ENCODE results near the gene ZNF597.

Gene ZNF597, protein sequence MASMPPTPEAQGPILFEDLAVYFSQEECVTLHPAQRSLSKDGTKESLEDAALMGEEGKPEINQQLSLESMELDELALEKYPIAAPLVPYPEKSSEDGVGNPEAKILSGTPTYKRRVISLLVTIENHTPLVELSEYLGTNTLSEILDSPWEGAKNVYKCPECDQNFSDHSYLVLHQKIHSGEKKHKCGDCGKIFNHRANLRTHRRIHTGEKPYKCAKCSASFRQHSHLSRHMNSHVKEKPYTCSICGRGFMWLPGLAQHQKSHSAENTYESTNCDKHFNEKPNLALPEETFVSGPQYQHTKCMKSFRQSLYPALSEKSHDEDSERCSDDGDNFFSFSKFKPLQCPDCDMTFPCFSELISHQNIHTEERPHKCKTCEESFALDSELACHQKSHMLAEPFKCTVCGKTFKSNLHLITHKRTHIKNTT

DNA sequence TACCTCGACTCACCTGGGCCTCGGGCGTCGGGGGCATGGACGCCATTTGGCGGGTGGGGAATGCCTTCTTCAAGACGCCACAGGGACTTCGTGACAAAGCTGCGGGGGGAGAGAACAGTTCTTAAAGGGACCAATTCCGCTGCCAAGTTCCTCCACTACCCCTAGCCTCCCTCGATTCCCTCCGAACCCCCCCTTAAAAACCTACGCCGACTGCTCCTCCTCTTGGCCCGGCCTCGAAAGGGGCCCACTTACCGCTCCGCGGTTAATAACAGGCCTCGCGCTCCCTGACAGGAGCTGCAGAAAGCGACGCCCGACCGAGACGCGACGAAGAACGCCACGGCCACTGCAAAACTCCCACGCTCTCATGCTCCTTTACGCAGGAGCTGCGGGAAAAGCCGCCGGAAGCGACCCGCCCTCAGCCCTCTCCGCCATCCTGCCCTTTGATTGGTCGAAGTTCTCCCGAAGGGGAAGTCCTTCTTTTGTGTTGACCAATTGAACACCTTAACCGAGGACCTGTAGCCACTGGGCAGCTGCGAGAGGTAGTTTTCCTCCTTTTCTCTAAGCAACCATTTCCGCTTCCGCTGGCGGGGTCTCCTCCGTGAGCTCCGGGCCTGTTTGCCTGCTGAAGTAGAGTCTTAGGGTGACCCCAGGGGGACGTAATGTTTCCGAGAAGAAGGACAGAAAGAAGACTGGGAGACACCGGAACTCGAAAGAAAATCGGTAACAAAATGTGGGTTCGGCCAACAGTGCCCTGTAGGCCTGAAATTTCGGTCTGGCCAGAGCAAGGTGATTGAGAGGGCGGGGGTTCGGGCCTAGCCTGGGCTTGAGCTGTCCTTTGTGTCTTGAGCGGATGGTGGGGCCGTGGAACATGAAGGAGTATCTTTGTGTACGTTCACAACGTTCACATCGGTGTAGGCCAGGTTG is at the start of gene ZNF597, which contains the start of gene NAA60:
Gene ZNF597 (minus strand): TSS at position 397 of the 924 bp plus-strand sequence. CDS start 351 bp downstream, at position 46.
Gene NAA60 (plus strand): TSS at position 573 of the 924 bp plus-strand sequence. CDS start 32,548 bp downstream, outside the sequence.
- TF ChIP-seq, protein P1, sequence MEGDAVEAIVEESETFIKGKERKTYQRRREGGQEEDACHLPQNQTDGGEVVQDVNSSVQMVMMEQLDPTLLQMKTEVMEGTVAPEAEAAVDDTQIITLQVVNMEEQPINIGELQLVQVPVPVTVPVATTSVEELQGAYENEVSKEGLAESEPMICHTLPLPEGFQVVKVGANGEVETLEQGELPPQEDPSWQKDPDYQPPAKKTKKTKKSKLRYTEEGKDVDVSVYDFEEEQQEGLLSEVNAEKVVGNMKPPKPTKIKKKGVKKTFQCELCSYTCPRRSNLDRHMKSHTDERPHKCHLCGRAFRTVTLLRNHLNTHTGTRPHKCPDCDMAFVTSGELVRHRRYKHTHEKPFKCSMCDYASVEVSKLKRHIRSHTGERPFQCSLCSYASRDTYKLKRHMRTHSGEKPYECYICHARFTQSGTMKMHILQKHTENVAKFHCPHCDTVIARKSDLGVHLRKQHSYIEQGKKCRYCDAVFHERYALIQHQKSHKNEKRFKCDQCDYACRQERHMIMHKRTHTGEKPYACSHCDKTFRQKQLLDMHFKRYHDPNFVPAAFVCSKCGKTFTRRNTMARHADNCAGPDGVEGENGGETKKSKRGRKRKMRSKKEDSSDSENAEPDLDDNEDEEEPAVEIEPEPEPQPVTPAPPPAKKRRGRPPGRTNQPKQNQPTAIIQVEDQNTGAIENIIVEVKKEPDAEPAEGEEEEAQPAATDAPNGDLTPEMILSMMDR (IDR thresholded peaks at IDR 0.05; ENCODE audit: low read depth, low read length), result no peak
- DNase-seq (ENCODE audit: extremely low read depth, low read depth), result peak; percentile 79

DNA sequence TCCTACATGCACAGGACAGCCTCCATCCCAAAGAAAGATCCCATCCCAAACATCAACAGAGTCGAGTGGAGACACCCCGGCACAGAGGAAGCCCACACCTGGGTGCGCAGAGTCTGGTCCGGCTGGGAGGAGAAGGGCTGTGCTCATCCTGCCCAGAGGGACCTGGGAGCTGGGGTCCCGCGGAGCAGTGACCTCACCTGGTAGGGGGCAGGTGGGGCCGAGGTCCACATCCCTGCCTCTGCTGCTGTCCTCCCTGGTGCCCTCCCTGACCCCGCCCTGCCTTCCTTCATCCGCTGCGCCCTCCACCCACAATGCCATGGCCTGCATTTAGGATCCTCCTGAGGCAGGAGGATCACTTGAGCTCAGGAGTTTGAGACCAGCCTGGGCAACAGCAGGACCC is 49.1 kb upstream of the ZNF597 start:
- TF ChIP-seq, protein P1 (IDR thresholded peaks at IDR 0.05; ENCODE audit: low read depth, low read length), result no peak
- no peak for DNase-seq (ENCODE audit: extremely low read depth, low read depth)

DNA sequence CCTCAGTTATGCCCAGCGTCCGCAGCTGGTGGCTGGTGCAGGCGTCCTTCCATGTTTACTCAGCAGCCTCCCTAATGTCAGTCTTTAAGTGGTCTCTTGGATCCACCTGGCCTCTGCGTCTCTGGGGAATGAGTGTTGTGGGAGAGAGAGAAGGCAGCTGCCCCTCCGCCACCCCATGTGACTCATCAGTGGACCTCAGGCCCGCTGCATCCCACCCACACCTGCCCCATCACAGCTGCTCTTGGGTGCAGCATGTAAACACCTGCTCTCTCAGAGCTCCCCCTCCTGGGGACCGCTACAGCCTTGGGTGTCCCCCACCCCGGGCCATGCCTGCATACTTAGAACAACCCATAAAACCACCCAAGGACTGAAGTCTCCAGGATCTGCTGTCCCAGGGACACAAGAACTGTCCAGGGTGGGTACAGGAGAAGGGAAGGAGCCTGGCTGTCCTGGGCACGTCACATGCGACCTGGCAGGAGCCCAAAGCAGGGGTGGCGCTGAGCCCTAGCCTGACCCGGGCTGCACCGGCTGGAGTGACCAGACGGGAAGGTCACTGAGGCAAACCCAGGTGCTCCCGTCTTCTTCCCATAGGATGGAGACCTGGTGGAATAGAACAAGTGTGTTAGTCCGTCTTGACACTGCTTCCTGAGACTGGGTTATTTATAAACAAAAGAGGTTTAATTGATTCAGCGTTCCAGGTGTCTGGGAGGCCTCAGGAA is 47.8 kb upstream of the ZNF597 start:
- TF ChIP-seq, protein P1 (IDR thresholded peaks at IDR 0.05; ENCODE audit: low read depth, low read length), result no peak
- no peak for DNase-seq (ENCODE audit: extremely low read depth, low read depth)

DNA sequence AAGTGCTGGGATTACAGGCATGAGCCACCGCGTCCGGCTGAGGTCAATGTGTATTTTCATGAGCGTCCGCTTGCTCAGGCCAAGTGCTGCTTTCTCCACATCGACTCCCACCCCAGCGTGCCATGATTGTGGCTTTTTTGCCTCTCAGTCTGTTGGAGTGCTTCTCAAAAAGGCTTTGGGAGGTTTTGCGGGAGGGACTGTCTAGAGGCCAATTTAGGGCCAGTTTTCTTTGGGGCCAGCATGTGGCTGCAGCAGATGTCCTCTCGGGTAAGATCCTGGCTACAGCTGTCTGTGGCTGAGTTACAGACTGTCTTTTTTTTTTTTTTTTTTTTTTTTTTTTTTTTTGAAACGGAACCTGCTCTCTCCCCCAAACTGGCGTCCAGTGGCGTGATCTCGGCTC is 45.5 kb upstream of the ZNF597 start:
- TF ChIP-seq, protein P1 (IDR thresholded peaks at IDR 0.05; ENCODE audit: low read depth, low read length), result no peak
- DNase-seq (ENCODE audit: extremely low read depth, low read depth), result no peak

DNA sequence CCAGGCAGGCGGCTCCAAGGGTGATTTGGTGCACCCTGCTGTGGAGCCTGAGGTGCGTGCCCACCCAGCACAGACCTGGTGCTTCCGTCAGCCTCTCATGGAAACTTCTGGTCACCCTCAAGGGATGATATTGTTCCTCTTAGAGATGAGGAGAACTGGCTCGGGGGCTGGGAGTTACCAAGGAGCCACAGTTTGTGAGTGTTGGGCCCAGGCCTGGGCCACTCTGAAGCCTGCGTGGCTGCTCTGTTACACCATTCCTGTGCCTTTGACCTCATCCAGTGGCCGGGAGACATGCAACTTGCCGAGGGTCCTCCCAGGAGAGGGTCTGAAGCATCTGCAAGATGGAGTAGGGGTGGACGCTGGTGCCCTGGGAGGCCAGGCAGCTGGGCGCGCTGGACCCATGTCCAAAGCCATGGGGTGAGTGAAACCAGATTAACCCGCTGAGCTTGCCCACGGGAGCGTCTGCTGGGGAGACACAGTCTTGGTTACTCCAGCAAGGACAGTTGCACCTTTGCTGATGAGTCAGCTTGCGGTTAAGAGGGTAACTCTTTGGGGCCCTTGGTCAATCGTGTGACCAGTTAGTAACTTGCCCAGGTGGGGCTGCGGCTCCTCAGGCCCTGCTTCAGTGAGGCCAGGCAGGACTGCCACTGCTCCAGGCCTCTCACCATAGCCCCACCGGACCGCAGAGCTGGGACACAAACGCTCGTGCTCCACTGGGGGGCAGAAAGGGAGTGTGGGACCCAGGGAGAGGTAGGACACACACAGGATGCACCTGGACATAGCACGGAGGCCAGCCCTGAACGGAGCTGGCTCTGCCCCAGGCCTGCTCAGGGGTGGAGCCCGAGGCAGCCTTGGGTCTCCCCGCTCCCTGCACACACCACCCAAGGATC is 44.5 kb upstream of the ZNF597 start:
- TF ChIP-seq, protein P1 (IDR thresholded peaks at IDR 0.05; ENCODE audit: low read depth, low read length), result no peak
- DNase-seq (ENCODE audit: extremely low read depth, low read depth), result no peak

DNA sequence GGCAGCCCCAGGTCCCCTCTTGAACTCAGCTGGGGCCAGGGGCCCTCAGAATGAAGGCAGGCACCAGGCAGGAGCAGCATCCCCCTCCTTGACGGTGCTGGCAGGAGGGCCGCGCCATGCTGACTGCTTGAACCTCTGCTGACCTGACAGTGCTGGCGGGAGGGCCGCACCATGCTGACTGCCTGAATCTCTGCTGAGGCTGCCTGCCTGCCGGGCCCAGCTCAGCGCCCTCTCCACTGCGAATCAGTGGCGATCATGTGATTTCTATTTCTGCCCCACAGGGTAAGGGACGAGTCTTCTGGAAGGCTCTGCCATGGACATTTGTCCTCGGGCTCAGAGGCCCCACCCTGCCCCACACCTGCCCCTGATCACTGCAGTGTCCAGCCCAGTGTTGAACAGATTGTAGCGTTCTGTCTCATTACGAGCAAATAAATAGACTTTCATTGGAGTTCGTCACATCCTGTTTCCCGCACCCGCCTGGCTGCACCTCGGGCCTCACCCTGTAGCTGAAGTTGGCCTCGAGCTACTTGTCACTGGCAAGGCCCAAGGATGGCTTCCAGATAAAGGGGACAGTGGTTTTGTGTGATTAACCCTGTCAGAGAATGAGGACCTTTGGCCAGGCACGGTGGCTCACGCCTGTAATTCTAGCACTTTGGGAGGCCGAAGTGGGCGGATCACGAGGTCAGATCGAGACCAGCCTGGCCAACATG is 43.4 kb upstream of the ZNF597 start:
- TF ChIP-seq, protein P1 (IDR thresholded peaks at IDR 0.05; ENCODE audit: low read depth, low read length), result no peak
- DNase-seq (ENCODE audit: extremely low read depth, low read depth), result no peak

All from AG09319 (cell line).